ENCODE results near the gene MROH8.

The MROH8 gene

GRCh38 chr20:37189416-37190016 is 10.2 kb upstream of the MROH8 start:
- no peak for ATAC-seq
- TF ChIP-seq ZNF565 (CRISPR knock-in tag; conservative IDR thresholded peaks at IDR 0.05; ENCODE audit: low read depth), result no peak

DNA sequence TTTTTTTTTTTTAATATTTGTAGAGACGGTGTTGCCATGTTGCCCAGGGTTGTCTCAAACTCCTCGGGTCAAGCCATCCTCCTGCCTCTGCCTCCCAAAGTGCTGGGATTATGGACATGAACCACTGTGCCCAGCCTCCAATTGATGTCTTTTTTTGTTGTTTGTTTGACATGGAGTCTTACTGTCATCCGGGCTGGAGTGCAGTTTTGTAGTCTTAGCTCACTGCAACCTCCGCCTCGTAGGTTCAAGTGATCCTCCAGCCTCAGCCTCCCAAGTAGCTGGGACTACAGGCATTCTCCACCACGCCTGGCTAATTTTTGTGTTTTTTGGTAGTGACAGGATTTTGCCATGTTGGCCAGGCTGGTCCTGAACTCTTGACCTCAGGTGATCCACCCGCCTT is 9.4 kb upstream of the MROH8 start:
- TF ChIP-seq ISL1 (CRISPR knock-in tag; IDR thresholded peaks at IDR 0.05) (no peak), RARB (CRISPR knock-in tag; IDR thresholded peaks at IDR 0.05) (no peak), ESRRG (CRISPR knock-in tag; IDR thresholded peaks at IDR 0.05) (no peak), TOX (CRISPR knock-in tag; IDR thresholded peaks at IDR 0.05; ENCODE audit: borderline replicate concordance) (no peak), TCF4 (CRISPR knock-in tag; IDR thresholded peaks at IDR 0.05; ENCODE audit: borderline replicate concordance) (no peak), ZNF8 (CRISPR knock-in tag; IDR thresholded peaks at IDR 0.05) (no peak), GLIS3 (CRISPR knock-in tag; IDR thresholded peaks at IDR 0.05) (no peak), ZFP3 (CRISPR knock-in tag; IDR thresholded peaks at IDR 0.05) (no peak), ZFP30 (CRISPR knock-in tag; IDR thresholded peaks at IDR 0.05) (no peak), PPARA (CRISPR knock-in tag; IDR thresholded peaks at IDR 0.05; ENCODE audit: borderline replicate concordance) (no peak), ZNF70 (CRISPR knock-in tag; IDR thresholded peaks at IDR 0.05) (no peak), CSDC2 (CRISPR knock-in tag; IDR thresholded peaks at IDR 0.05) (no peak), ZNF565 (CRISPR knock-in tag; conservative IDR thresholded peaks at IDR 0.05; ENCODE audit: low read depth) (no peak)
- ATAC-seq, result no peak

DNA sequence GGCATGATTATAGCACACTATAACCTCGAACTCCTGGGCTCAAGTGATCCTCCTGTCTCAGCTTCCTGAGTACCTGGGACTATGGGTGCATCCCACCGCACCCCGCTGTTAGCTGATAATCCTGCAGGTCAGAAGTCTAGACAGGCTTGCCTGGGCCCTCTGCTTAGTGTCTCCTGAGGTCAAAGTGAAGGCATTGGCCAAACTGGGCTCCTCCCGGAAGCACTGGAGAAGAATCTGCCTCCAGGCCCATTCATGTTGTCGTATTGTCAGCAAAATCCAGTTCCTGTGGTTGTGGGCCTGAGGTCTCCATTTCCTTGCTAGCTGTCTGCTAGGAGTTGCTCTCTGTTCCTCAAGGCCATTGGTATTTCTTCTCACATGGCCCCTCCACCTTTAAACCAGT is 6.3 kb upstream of the MROH8 start:
- no peak for ATAC-seq
- TF ChIP-seq ZC3H10 (CRISPR knock-in tag; IDR thresholded peaks at IDR 0.05) (no peak), ESRRG (CRISPR knock-in tag; IDR thresholded peaks at IDR 0.05) (no peak), ARNTL (CRISPR knock-in tag; IDR thresholded peaks at IDR 0.05; ENCODE audit: borderline replicate concordance, low read depth) (no peak), RARB (CRISPR knock-in tag; IDR thresholded peaks at IDR 0.05) (no peak), BACH2 (CRISPR knock-in tag; IDR thresholded peaks at IDR 0.05; ENCODE audit: borderline replicate concordance) (no peak)
- TF ChIP-seq, protein P1, sequence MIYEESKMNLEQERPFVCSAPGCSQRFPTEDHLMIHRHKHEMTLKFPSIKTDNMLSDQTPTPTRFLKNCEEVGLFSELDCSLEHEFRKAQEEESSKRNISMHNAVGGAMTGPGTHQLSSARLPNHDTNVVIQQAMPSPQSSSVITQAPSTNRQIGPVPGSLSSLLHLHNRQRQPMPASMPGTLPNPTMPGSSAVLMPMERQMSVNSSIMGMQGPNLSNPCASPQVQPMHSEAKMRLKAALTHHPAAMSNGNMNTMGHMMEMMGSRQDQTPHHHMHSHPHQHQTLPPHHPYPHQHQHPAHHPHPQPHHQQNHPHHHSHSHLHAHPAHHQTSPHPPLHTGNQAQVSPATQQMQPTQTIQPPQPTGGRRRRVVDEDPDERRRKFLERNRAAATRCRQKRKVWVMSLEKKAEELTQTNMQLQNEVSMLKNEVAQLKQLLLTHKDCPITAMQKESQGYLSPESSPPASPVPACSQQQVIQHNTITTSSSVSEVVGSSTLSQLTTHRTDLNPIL (CRISPR knock-in tag; IDR thresholded peaks at IDR 0.05; ENCODE audit: low read depth), result no peak
- TF ChIP-seq, protein P2, sequence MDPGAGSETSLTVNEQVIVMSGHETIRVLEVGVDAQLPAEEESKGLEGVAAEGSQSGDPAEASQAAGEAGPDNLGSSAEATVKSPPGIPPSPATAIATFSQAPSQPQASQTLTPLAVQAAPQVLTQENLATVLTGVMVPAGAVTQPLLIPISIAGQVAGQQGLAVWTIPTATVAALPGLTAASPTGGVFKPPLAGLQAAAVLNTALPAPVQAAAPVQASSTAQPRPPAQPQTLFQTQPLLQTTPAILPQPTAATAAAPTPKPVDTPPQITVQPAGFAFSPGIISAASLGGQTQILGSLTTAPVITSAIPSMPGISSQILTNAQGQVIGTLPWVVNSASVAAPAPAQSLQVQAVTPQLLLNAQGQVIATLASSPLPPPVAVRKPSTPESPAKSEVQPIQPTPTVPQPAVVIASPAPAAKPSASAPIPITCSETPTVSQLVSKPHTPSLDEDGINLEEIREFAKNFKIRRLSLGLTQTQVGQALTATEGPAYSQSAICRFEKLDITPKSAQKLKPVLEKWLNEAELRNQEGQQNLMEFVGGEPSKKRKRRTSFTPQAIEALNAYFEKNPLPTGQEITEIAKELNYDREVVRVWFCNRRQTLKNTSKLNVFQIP (CRISPR knock-in tag; IDR thresholded peaks at IDR 0.05; ENCODE audit: borderline replicate concordance, low read depth), result no peak

- ATAC-seq, result peak; percentile 6; the same call in 2 of the 3 replicates
- TF ChIP-seq GLIS3 (CRISPR knock-in tag; IDR thresholded peaks at IDR 0.05) (0 out of 2 replicates have a peak, but pooled peaks have one; percentile 0), ZC3H10 (CRISPR knock-in tag; IDR thresholded peaks at IDR 0.05) (no peak)
These were observed 556 bp upstream of the MROH8 start for GRCh38 chr20:37179683-37180524.

GRCh38 chr20:37172836-37173235 is 6.5 kb downstream of the MROH8 start:
- TF ChIP-seq ZFP3 (CRISPR knock-in tag; IDR thresholded peaks at IDR 0.05) (no peak), ZNF70 (CRISPR knock-in tag; IDR thresholded peaks at IDR 0.05) (no peak), TOX (CRISPR knock-in tag; IDR thresholded peaks at IDR 0.05; ENCODE audit: borderline replicate concordance) (no peak), PPARA (CRISPR knock-in tag; IDR thresholded peaks at IDR 0.05; ENCODE audit: borderline replicate concordance) (no peak), ZFP30 (CRISPR knock-in tag; IDR thresholded peaks at IDR 0.05) (no peak)
- TF ChIP-seq, protein P1 (CRISPR knock-in tag; IDR thresholded peaks at IDR 0.05; ENCODE audit: low read depth), result no peak
- ATAC-seq, result no peak

GRCh38 chr20:37166867-37167266 is 12.5 kb downstream of the MROH8 start:
- ATAC-seq, result no peak
- TF ChIP-seq ZC3H10 (CRISPR knock-in tag; IDR thresholded peaks at IDR 0.05) (no peak), RARB (CRISPR knock-in tag; IDR thresholded peaks at IDR 0.05) (no peak), ZNF70 (CRISPR knock-in tag; IDR thresholded peaks at IDR 0.05) (no peak), TOX (CRISPR knock-in tag; IDR thresholded peaks at IDR 0.05; ENCODE audit: borderline replicate concordance) (no peak), BACH2 (CRISPR knock-in tag; IDR thresholded peaks at IDR 0.05; ENCODE audit: borderline replicate concordance) (no peak), ZFP3 (CRISPR knock-in tag; IDR thresholded peaks at IDR 0.05) (no peak), CSDC2 (CRISPR knock-in tag; IDR thresholded peaks at IDR 0.05) (no peak), ZNF8 (CRISPR knock-in tag; IDR thresholded peaks at IDR 0.05) (no peak), ISL1 (CRISPR knock-in tag; IDR thresholded peaks at IDR 0.05) (no peak), SNAI2 (CRISPR knock-in tag; IDR thresholded peaks at IDR 0.05) (no peak)
- TF ChIP-seq, protein P3, sequence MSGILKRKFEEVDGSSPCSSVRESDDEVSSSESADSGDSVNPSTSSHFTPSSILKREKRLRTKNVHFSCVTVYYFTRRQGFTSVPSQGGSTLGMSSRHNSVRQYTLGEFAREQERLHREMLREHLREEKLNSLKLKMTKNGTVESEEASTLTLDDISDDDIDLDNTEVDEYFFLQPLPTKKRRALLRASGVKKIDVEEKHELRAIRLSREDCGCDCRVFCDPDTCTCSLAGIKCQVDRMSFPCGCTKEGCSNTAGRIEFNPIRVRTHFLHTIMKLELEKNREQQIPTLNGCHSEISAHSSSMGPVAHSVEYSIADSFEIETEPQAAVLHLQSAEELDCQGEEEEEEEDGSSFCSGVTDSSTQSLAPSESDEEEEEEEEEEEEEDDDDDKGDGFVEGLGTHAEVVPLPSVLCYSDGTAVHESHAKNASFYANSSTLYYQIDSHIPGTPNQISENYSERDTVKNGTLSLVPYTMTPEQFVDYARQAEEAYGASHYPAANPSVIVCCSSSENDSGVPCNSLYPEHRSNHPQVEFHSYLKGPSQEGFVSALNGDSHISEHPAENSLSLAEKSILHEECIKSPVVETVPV (CRISPR knock-in tag; IDR thresholded peaks at IDR 0.05), result no peak
- TF ChIP-seq, protein P2 (CRISPR knock-in tag; IDR thresholded peaks at IDR 0.05; ENCODE audit: borderline replicate concordance, low read depth), result no peak

Data from SK-N-SH treated with all-trans-retinoic acid at 6 μM for 48 hours (cell line).